RPMI8226 (cell line): ENCODE results near the gene TP53I3.
A peak's percentile ranks its signal among the peaks of the same experiment; 100 is the strongest.
"Not testable (repeated sequence)": the region's sequence is repeated elsewhere in the genome, so short reads cannot be mapped to it uniquely, and the experiment has no call there.

ENCODE experiments used
- DNase-seq: peaks from one replicate; pipeline ENCODE4 v3.0.0-alpha.2; 2015

The TP53I3 gene, protein sequence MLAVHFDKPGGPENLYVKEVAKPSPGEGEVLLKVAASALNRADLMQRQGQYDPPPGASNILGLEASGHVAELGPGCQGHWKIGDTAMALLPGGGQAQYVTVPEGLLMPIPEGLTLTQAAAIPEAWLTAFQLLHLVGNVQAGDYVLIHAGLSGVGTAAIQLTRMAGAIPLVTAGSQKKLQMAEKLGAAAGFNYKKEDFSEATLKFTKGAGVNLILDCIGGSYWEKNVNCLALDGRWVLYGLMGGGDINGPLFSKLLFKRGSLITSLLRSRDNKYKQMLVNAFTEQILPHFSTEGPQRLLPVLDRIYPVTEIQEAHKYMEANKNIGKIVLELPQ

DNA sequence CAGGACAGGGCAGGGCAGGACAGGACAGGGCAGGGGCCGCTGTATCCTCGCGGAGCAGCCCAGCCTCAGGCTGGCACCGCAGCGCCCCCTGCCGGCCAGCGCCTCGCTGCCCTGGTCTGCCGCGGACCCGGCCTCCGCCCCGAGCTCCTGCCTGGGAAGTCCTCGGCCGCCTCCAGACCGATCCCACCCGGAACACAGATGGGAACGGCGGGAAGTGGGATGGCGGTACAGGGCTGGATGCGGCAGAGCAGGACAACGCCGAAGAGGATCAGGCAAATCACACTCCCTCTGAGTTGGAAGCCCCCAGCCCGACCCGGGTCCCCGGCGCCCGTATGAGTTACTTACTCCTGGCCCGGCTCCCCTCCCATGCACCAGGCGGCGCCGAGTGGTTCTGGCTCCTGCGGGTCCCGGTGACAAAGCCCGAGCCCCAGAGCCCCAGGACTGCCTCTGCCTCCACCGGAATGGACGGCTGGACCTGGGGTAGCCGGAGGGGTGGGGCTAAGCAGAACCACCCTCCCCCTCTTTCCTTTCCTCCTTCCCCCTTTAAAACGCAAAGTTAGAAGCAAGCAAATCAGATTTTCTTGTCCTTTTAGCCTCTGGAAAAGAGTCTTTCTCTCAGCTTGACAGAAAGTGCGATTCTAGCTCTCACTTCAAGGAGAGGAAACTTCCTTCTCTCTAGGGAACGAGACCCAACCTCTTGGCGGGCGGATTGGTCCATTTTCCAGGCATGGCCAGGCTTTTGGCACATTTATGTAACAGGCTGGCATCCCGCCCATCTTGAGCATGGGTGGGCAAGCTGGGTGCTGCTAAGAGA is at the start of gene TP53I3:
Gene TP53I3 (minus strand): TSS at position 449 of the 814 bp plus-strand sequence. CDS start 508 bp downstream, outside the sequence.
- peak; percentile 84 for DNase-seq

- DNase-seq, result no peak
These were observed 47.9 kb upstream of the TP53I3 start for GRCh38 chr2:24132543-24132942.

- no peak for DNase-seq
These were observed 41.3 kb upstream of the TP53I3 start for GRCh38 chr2:24125956-24126355.

DNA sequence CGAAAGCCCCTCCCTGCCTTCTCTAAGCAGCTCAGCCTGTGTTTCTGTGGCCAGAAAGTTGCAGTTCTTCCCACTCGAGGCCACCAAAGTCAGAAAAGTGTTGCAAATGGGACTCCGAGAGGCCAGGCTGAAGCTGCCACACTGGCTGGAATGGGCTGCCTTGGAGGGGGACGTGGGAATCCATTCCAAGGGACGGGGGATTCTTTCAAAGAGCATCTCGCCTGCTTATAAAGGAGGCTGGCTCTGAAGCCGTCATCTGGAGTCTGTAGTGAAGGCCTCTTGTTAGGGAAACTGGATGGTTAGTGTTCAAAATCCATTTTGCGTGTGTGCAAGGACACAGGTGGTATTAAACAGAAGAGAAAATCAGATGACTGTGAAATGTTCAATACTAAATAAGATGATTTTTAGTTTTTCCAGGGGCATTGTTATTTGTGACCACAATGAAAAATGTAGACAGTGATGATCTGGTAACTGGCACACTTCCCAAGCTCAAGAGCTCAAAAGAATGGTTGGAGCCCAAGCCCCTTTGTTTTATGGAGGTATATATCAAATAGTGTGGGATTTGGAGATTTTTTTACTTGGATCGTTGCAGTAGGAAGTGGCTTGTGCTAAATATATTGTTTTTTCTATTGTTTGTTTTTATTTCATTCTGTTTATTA is 39.4 kb upstream of the TP53I3 start:
- no peak for DNase-seq

- peak; percentile 58 for DNase-seq
These were observed 38.7 kb upstream of the TP53I3 start, which contains the start of the genes FAM228B and PFN4 for GRCh38 chr2:24123195-24123921. Gene FAM228B (plus strand): TSS chr2:24123469. CDS start chr2:24124362, 893 bp downstream. Gene PFN4 (minus strand): TSS chr2:24123334. CDS start chr2:24122535, 799 bp downstream.

- DNase-seq, result no peak
These were observed 37.9 kb upstream of the TP53I3 start for GRCh38 chr2:24122366-24123194.

DNA sequence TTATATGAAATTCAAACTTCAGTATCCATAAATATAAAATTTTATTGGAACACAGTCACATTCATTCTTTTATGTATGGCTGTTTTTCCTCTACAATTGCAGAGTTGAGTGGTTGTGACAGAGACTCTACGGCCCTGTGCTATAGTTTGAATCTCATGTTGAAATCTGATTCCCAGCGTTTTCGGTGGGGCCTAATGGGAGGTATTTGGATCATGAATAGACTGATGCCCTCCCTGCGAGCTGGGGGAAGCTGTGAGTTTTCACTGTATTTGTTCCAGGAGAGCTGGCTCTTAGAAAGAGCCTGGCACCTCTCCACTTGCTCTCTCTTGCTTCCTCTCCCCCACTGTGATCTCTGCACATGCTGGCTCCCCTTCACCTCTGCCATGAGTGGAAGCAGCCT is 36.8 kb upstream of the TP53I3 start:
- DNase-seq, result no peak

- no peak for DNase-seq
These were observed 36.4 kb upstream of the TP53I3 start for GRCh38 chr2:24121066-24121465.

- no peak for DNase-seq
These were observed 33.3 kb upstream of the TP53I3 start for GRCh38 chr2:24117902-24118301.

DNA sequence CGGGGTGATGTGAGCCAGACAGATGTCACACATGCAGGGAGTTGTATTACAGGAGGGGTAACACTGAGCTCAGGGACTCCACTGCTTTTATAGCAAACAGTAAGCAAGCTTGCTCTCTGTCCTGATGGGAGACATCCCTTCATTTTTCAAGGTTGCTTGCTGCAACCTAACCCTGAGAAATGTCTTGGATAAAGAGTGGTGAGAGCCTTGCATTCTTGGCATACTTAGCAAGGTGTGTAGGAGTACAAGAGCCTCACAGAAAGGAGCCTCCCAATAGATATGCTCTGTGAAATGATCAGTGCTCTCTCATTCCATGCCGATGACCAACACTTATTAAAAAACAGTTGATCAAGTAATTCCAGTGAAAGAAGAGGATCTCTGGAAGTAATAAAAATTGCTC is 30.4 kb upstream of the TP53I3 start:
- no peak for DNase-seq

DNA sequence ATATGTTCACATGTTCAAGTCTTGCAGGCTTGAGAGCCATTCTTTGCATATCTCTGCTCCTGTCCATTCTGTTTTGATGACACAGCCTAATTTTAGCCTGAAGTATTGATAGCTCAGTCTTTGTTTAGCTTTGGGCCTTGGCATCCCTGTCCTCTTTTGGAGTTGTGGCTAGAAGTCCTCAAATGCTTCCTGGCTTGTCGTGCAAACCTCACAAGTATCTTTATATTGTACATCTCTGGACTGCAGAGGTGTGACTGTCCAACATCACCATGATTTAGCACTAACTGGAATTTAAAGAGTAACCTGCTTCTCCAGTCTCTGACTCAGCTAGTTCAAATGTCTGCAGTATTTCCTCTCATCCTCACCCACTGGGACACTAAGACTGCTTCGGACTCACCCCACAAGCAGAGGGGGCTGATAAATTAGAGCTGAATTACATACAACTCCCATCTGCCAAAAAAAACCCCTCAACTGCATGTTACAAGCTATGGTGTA is 26.8 kb upstream of the TP53I3 start:
- DNase-seq, result no peak

DNA sequence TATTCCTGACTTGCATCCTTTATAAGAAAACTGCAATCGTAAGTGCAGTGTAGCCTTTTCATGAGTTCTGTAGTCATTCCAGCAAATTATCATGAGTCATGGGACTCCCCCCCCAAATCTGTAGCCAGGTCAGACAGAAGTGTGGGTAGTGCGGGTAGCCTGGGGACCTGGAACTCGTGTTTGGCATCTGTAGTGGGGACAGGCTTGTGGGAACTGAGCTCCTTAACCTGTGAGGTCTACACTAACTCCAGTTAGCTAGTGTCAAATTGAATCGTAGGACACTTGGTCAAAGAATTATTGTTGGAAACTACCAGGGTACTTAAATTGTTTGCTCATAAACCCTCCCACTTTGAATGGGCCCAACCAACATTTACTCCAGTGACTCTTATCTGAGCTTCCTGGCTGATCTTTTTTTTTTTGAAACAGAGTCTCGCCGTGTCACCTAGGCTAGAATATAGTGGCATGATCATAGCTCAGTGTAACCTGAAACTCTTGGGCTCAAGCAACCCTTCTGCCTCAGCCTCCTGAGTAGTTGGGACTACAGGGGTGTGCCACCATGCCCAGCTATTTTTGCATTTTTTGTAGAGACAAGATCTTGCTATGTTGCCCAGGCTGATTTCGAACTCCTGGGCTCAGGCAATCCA is 26.1 kb upstream of the TP53I3 start:
- no peak for DNase-seq

- DNase-seq, result not testable (repeated sequence)
These were observed 24.8 kb upstream of the TP53I3 start for GRCh38 chr2:24109431-24109830.

DNA sequence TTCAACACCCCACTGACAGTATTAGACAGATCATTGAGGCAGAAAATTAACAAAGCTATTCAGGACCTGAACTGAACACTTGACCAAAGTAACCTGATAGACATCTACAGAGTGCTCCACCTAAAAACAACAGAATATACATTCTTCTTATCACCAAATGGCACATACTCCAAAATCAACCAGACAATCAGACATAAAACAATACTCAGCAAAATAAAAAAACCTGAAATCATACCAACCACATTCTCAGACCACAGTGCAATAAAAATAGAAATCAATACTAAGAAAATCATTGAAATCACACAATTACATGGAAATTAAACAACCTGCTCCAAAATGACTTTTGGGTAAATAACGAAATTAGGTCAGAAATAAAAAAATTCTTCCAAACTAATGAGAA is 22.7 kb upstream of the TP53I3 start:
- DNase-seq, result no peak

- no peak for DNase-seq
These were observed 22.2 kb upstream of the TP53I3 start for GRCh38 chr2:24106786-24107185.

DNA sequence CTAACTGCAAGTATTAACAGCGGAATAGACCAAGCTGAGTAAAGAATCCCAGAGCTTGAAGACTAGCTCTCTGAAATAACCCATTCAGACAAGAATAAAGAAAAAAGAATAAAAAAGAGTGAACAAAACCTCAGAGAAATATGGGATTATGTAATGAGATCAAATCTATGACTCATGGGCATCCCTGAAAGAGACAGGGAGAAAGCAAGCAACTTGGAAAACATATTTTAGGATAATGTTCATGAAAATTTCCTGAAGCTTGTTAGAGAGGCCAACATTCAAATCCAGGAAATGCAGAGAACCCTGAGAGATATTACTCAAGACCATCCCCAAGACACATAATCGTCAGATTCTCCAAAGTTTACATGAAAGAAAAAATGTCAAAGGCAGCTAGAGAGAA is 21.2 kb upstream of the TP53I3 start:
- DNase-seq, result no peak

- no peak for DNase-seq
These were observed 20.3 kb upstream of the TP53I3 start for GRCh38 chr2:24104906-24105305.

GRCh38 chr2:24104110-24104650 is 19.5 kb upstream of the TP53I3 start:
- no peak for DNase-seq

- no peak for DNase-seq
These were observed 18.0 kb upstream of the TP53I3 start for GRCh38 chr2:24102677-24103076.

- DNase-seq, result no peak
These were observed 17.4 kb upstream of the TP53I3 start for GRCh38 chr2:24101992-24102391.

DNA sequence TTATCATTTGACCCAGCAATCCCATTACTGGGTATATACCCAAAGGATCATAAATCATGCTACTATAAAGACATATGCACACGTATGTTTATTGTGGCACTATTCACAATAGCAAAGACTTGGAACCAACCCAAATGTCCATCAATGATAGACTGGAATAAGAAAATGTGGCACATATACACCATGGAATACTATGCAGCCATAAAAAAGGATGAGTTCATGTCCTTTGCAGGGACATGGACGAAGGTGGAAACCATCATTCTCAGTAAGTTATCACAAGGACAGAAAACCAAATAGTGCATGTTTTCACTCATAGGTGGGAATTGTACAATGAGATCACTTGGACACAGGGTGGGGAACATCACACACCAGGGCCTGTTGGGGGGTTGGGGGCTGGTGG is 16.1 kb upstream of the TP53I3 start:
- not testable (repeated sequence) for DNase-seq
